ENCODE data around the gene RIC8A.
A peak's percentile ranks its signal among the peaks of the same experiment; 100 is the strongest.
"Not testable (repeated sequence)": the region's sequence is repeated elsewhere in the genome, so short reads cannot be mapped to it uniquely, and the experiment has no call there.

RIC8A gene

DNA sequence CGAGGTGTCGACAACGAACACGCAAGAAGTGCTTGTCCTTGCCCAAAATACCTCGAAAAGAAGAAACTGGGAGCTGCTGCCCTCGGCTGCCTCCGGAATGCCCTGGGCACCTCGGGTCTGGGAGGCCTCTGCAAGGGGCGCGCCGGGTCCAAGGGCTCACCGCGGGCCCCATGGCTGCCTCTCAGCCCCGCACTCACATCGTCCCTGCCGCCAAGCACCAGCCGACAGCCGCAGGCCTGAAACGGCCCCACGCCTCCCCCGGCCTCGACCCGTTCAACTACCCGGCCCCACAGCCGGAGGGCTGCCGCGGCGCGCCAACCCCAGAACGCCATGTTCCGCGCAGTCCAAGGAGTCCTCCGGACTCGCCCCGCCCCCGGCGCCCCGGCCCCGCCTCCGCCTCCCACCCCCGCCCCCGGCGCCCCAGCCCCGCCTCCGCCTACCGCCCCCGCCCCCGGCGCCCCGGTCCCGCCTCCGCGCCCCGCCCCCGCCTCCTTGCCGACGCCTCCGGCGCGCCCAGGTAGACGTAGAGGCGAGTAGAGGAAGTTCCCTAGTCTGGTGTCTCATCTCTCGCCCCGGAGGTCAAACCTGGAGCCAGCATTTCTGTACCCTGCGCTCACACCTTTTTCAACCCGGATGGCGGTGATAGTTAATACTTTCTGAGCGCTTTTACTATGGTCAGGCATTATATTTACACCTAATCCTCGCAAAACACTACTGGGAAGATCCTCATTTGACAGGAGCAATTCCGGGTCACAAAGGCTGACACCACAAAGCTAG, 28.7 kb downstream of the RIC8A start, which contains the start of gene SIRT3:
TSS of gene SIRT3 (minus strand) at position 346 of the 777 bp plus-strand sequence. CDS start at position 332, 14 bp downstream.
- DNase-seq (ENCODE audit: extremely low read depth, low read depth) = peak; percentile 35
- TF ChIP-seq, protein P1, sequence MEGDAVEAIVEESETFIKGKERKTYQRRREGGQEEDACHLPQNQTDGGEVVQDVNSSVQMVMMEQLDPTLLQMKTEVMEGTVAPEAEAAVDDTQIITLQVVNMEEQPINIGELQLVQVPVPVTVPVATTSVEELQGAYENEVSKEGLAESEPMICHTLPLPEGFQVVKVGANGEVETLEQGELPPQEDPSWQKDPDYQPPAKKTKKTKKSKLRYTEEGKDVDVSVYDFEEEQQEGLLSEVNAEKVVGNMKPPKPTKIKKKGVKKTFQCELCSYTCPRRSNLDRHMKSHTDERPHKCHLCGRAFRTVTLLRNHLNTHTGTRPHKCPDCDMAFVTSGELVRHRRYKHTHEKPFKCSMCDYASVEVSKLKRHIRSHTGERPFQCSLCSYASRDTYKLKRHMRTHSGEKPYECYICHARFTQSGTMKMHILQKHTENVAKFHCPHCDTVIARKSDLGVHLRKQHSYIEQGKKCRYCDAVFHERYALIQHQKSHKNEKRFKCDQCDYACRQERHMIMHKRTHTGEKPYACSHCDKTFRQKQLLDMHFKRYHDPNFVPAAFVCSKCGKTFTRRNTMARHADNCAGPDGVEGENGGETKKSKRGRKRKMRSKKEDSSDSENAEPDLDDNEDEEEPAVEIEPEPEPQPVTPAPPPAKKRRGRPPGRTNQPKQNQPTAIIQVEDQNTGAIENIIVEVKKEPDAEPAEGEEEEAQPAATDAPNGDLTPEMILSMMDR (IDR thresholded peaks at IDR 0.05; ENCODE audit: low read depth, low read length) = no peak

DNA sequence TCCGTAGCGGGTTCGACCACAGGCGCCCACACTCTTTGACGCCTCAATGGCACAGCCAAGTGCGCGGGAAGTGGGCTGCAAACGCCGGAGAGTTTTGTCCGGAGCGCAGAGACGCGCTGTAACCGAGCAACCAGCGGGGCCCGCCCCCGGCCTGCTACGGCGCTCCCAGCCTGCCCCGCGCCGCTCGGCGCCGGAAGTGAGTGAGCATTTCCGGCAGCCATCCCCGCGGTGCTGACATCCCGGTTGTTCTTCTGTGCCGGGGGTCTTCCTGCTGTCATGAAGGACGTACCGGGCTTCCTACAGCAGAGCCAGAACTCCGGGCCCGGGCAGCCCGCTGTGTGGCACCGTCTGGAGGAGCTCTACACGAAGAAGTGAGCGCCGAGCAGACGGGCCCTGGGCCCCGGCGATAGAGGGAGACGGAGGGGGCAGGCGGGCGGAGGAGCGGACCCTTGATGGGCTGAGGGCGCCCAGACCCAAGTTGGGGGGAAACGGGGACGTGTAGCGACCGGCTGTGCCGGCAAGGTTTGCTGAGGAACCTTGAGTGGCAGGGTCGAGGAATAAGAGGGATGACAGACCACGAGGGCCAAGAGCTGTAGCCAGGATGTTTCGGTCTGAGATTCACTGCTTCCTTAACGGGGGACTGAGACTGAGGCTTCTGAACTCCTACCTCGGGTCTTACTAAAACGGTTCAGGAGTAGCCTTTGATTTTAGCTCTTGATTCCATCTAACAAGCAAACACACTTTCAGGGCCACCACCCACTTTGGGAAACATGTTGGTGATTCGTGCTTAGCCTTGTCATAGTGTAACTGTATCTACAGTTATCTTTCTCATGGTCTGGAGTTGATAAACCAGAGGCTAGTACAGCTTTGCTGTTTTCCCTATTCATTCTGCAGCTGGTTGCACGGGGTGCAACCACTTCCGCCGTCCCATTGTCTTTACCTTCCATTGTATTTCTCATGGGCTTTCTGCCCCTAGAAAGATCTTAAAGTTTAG, 29.6 kb downstream of the RIC8A start, which contains the start of gene PSMD13:
TSS of gene PSMD13 (plus strand) at position 203 of the 994 bp plus-strand sequence. CDS start at position 277, 74 bp downstream.
- TF ChIP-seq, protein P1 (IDR thresholded peaks at IDR 0.05; ENCODE audit: low read depth, low read length) = no peak
- peak; percentile 32 for DNase-seq (ENCODE audit: extremely low read depth, low read depth)

DNA sequence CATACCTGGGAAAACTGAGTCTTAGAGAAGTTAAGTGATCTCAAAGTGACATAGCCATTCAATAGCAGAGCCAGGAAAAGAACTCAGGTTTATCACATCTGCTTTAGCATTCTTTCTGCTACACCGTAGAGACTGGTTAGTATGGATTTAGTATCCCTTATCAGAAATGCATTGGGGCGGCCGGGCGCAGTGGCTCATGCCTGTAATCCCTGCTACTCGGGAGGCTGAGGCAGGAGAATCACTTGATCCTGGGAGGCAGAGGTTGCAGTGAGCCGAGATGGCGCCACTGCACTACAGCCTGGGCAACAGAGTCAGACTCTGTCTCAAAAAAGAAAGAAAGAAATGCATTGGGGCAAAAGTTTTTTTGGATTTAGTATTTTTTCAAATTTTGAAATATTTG, 30.8 kb downstream of the RIC8A start:
- not testable (repeated sequence) for DNase-seq (ENCODE audit: extremely low read depth, low read depth)

DNA sequence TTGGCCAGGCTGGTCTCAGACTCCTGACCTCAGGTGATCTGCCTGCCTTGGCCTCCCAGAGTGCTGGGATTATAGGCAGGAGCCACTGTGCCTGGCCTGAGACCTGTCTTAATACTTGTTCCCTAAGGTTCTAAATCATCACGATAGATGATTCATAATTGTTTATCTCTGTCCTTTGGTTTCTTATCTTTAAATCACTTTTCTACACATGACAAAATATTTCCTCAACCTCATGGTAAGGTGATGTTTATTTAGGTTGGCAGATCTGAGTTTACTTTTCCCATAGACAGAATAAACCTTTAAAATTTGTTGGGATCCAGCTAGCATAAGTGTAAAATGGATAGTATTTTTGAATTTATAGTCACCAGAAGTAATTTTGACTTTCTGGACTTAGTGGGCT, 32.8 kb downstream of the RIC8A start:
- DNase-seq (ENCODE audit: extremely low read depth, low read depth) = no peak
- TF ChIP-seq, protein P1 (IDR thresholded peaks at IDR 0.05; ENCODE audit: low read depth, low read length) = no peak

DNA sequence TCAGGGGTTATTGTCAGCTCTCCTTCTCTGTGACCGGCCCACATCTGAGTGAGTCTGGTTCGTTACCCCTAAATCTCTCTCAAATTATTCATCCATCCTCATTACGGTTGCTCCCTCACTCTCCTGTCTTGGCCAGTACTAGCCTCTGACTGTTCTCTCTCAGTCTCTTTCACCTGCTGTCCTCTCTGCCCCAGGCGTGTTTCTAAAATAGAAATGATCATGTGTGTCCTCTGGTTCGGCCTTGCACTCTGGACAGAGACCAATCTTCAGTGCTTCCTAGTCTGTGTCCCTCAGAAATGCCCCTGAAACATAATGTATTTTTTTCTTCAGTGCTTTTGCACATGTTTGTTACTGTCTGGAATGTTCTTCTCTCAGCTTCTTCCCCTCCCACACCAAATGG, 34.1 kb downstream of the RIC8A start:
- no peak for DNase-seq (ENCODE audit: extremely low read depth, low read depth)
- TF ChIP-seq, protein P1 (IDR thresholded peaks at IDR 0.05; ENCODE audit: low read depth, low read length) = no peak

DNA sequence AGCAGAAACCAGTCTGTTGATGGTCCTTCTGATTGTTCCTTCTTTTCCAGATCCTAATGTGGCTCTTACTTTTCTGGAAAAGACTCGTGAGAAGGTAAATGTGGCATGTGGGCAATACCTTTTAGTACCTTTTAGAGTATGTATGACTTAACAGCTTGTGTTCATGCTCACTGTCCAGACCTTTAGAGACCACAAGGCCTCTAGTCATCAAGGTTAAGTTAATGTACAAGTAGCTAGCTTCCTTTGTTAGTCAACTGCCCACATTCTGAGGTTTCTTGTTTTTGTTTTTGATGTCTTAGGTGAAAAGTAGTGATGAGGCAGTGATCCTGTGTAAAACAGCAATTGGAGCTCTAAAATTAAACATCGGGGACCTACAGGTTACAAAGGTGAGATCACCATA, 36.9 kb downstream of the RIC8A start:
- TF ChIP-seq, protein P1 (IDR thresholded peaks at IDR 0.05; ENCODE audit: low read depth, low read length) = no peak
- no peak for DNase-seq (ENCODE audit: extremely low read depth, low read depth)

DNA sequence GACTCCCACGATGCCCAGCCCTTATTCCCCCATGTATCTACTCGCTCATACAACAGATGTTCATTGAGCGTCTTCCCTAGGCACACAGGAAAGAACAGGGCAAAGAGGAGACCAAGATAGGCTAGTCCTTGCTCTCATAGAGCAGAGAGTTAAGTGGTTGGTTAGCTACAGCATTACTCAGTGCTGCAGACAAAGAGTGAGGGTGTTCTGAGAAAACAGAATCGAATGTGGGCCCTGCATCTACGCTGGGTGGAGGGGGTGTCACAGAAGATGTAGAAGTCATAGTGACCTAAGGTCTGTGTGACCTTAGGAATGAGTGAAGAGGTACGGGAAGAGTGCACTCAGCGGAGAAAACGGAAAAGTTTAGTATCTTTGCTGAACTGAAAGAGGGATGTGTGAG, 41.6 kb downstream of the RIC8A start:
- TF ChIP-seq, protein P1 (IDR thresholded peaks at IDR 0.05; ENCODE audit: low read depth, low read length) = no peak
- DNase-seq (ENCODE audit: extremely low read depth, low read depth) = no peak
